Loucy (cell line): Measurements from ENCODE around the gene TMEM131.

Experiments
- H2AFZ ChIP-seq: fragments of 200-600 bp; sonication (generic); 2 replicates; pipeline ENCODE4 v1.6.0; 2016; ENCODE audit warnings: antibody characterized with exemption, mild to moderate bottlenecking, low read length, moderate library complexity
- H3F3A ChIP-seq: fragments of 200-600 bp; 2 replicates; pipeline ENCODE4 v1.6.0; 2016; ENCODE audit warnings: antibody characterized with exemption, low read depth, mild to moderate bottlenecking
- H3K27me3 ChIP-seq: fragments of 200-600 bp; sonication (generic); 2 replicates; pipeline ENCODE4 v1.6.1; 2014; ENCODE audit warnings: low read length, mild to moderate bottlenecking; ENCODE audit not compliant: insufficient read depth, poor library complexity, severe bottlenecking
- H3K36me3 ChIP-seq: fragments of 200-600 bp; sonication (generic); 2 replicates; pipeline ENCODE4 v1.6.1; 2016; ENCODE audit warnings: low read length; ENCODE audit not compliant: insufficient read depth
- H3K4me1 ChIP-seq: fragments of 200-600 bp; sonication (generic); 2 replicates; pipeline ENCODE4 v1.5.1; 2014; ENCODE audit warnings: low read length, mild to moderate bottlenecking; ENCODE audit not compliant: insufficient read depth, poor library complexity, severe bottlenecking
- H3K4me2 ChIP-seq: fragments of 200-600 bp; sonication (generic); 2 replicates; pipeline ENCODE4 v1.6.0; 2014; ENCODE audit warnings: antibody characterized with exemption, low read length, low read depth, mild to moderate bottlenecking; ENCODE audit not compliant: poor library complexity, severe bottlenecking
- H3K4me3 ChIP-seq: fragments of 200-600 bp; sonication (generic); 2 replicates; pipeline ENCODE4 v1.5.1; 2014; ENCODE audit warnings: low read length, mild to moderate bottlenecking, mixed read lengths; ENCODE audit not compliant: poor library complexity, severe bottlenecking
- H3K79me2 ChIP-seq: fragments of 200-600 bp; sonication (generic); 2 replicates; pipeline ENCODE4 v1.6.1; 2014; ENCODE audit warnings: low read length; ENCODE audit not compliant: insufficient read depth
- H3K9ac ChIP-seq: fragments of 200-600 bp; sonication (generic); 2 replicates; pipeline ENCODE4 v1.6.0; 2014; ENCODE audit warnings: mild to moderate bottlenecking, low read depth, low read length, moderate library complexity; ENCODE audit not compliant: poor library complexity, severe bottlenecking
- H3K9me2 ChIP-seq: fragments of 200-600 bp; sonication (generic); replicated peaks from 2 replicates; pipeline ENCODE4 v1.6.1; 2016; ENCODE audit warnings: low read depth, low read length, mixed read lengths
- H3K9me3 ChIP-seq: fragments of 200-600 bp; sonication (generic); 2 replicates; pipeline ENCODE4 v1.6.1; 2014; ENCODE audit warnings: mild to moderate bottlenecking, antibody characterized with exemption, low read length, low read depth; ENCODE audit not compliant: insufficient read depth
- H4K20me1 ChIP-seq: fragments of 200-600 bp; sonication (generic); 2 replicates; pipeline ENCODE4 v1.6.0; 2014; ENCODE audit warnings: antibody characterized with exemption, low read length, mild to moderate bottlenecking; ENCODE audit not compliant: insufficient read depth, poor library complexity, severe bottlenecking
- CTCF ChIP-seq: fragments of 200-600 bp; sonication (generic); conservative IDR thresholded peaks from 2 replicates; pipeline ENCODE4 v1.5.1; 2014; ENCODE audit warnings: mild to moderate bottlenecking, antibody characterized with exemption, low read length
- EZH2phosphoT487 ChIP-seq: fragments of 200-600 bp; IDR thresholded peaks from 2 replicates; pipeline ENCODE4 v1.6.1; 2018; ENCODE audit warnings: antibody characterized with exemption, mild to moderate bottlenecking, moderate library complexity, borderline replicate concordance

Gene TMEM131

GRCh38 chr2:97779141-97779540 is 216.6 kb downstream of the TMEM131 start:
- H3K36me3 ChIP-seq, result peaks cover 13% of the 10 kb centered on the region; the same call in 1 of the 2 replicates
- no peak overlapping the region for H3K4me2 ChIP-seq
- peaks cover 15% of the 10 kb centered on the region for H3K4me1 ChIP-seq
- no peaks in the 10 kb centered on the region for H3K27me3 ChIP-seq
- H3K9me2 ChIP-seq, result no peaks in the 10 kb centered on the region
- no peaks in the 10 kb centered on the region for H3K79me2 ChIP-seq
- TF ChIP-seq CTCF (no peak), EZH2phosphoT487 (no peak)
- no peak overlapping the region for H3K4me3 ChIP-seq
- H3F3A ChIP-seq, result no peaks in the 10 kb centered on the region
- H4K20me1 ChIP-seq, result no peaks in the 10 kb centered on the region
- H2AFZ ChIP-seq, result no peak overlapping the region
- H3K9me3 ChIP-seq, result no peaks in the 10 kb centered on the region
- no peak overlapping the region for H3K9ac ChIP-seq

- H3K4me3 ChIP-seq, result no peak overlapping the region
- H3F3A ChIP-seq, result no peaks in the 10 kb centered on the region
- H4K20me1 ChIP-seq, result no peaks in the 10 kb centered on the region
- H3K4me1 ChIP-seq, result no peaks in the 10 kb centered on the region
- no peak overlapping the region for H2AFZ ChIP-seq
- TF ChIP-seq EZH2phosphoT487 (no peak), CTCF (no peak)
- H3K9ac ChIP-seq, result no peak overlapping the region
- H3K36me3 ChIP-seq, result peaks cover 15% of the 10 kb centered on the region; the same call in 1 of the 2 replicates
- H3K9me2 ChIP-seq, result no peaks in the 10 kb centered on the region
- H3K4me2 ChIP-seq, result no peak overlapping the region
- no peaks in the 10 kb centered on the region for H3K9me3 ChIP-seq
- H3K79me2 ChIP-seq, result no peaks in the 10 kb centered on the region
- H3K27me3 ChIP-seq, result no peaks in the 10 kb centered on the region
These were observed 220.7 kb downstream of the TMEM131 start for GRCh38 chr2:97775074-97775473.

GRCh38 chr2:97774425-97774824 is 221.3 kb downstream of the TMEM131 start:
- peaks cover 15% of the 10 kb centered on the region; the same call in 1 of the 2 replicates for H3K36me3 ChIP-seq
- no peaks in the 10 kb centered on the region for H3K9me3 ChIP-seq
- no peak overlapping the region for H3K9ac ChIP-seq
- H3K4me3 ChIP-seq, result no peak overlapping the region
- no peaks in the 10 kb centered on the region for H3K4me1 ChIP-seq
- H4K20me1 ChIP-seq, result no peaks in the 10 kb centered on the region
- no peak overlapping the region for H2AFZ ChIP-seq
- H3K27me3 ChIP-seq, result no peaks in the 10 kb centered on the region
- no peaks in the 10 kb centered on the region for H3K9me2 ChIP-seq
- no peak overlapping the region for H3K4me2 ChIP-seq
- no peaks in the 10 kb centered on the region for H3F3A ChIP-seq
- no peaks in the 10 kb centered on the region for H3K79me2 ChIP-seq
- TF ChIP-seq CTCF (peak; percentile 60), EZH2phosphoT487 (no peak)
